GM19397 (cell line): ENCODE results near the gene FAM89B.

Experiments used
- ATAC-seq: cut with Tn5 transposase; IDR thresholded peaks from one replicate; pipeline ENCODE4 v1.9.1; 2021; ENCODE audit warnings: mild to moderate bottlenecking, moderate library complexity; ENCODE audit not compliant: unreplicated experiment

Gene FAM89B

GRCh38 chr11:65573391-65574079 is 1.2 kb downstream of the FAM89B start:
- ATAC-seq, result no peak

- no peak for ATAC-seq
These were observed 1.9 kb downstream of the FAM89B start for GRCh38 chr11:65574109-65574810.

GRCh38 chr11:65574811-65575567 is 2.7 kb downstream of the FAM89B start:
- no peak for ATAC-seq

GRCh38 chr11:65575568-65576231 is 3.4 kb downstream of the FAM89B start, which contains the start of gene EHBP1L1:
Gene EHBP1L1, plus strand, starts transcription at chr11:65576053. Its CDS starts 250 bp downstream, at chr11:65576303.
- peak; percentile 27 for ATAC-seq

- ATAC-seq, result no peak
These were observed 4.0 kb downstream of the FAM89B start for GRCh38 chr11:65576232-65576866.

- ATAC-seq, result no peak
These were observed 4.8 kb downstream of the FAM89B start for GRCh38 chr11:65576867-65577755.

GRCh38 chr11:65577756-65578109 is 5.4 kb downstream of the FAM89B start:
- ATAC-seq, result no peak

GRCh38 chr11:65578134-65578533 is 5.8 kb downstream of the FAM89B start:
- no peak for ATAC-seq

GRCh38 chr11:65578667-65579066 is 6.3 kb downstream of the FAM89B start:
- no peak for ATAC-seq

- ATAC-seq, result no peak
These were observed 7.0 kb downstream of the FAM89B start for GRCh38 chr11:65579291-65579690.

- ATAC-seq, result no peak
These were observed 7.8 kb downstream of the FAM89B start for GRCh38 chr11:65580031-65580692.

GRCh38 chr11:65580756-65581155 is 8.4 kb downstream of the FAM89B start:
- no peak for ATAC-seq

GRCh38 chr11:65581928-65582327 is 9.6 kb downstream of the FAM89B start:
- no peak for ATAC-seq

GRCh38 chr11:65583589-65583988 is 11.3 kb downstream of the FAM89B start:
- no peak for ATAC-seq

- ATAC-seq, result no peak
These were observed 11.8 kb downstream of the FAM89B start for GRCh38 chr11:65584106-65584505.

GRCh38 chr11:65584723-65585171 is 12.4 kb downstream of the FAM89B start:
- ATAC-seq, result no peak

GRCh38 chr11:65585396-65586246 is 13.3 kb downstream of the FAM89B start:
- no peak for ATAC-seq

GRCh38 chr11:65586247-65586630 is 13.9 kb downstream of the FAM89B start:
- ATAC-seq, result no peak
